Measurements from ENCODE around the gene NHSL1.

NHSL1 gene

DNA sequence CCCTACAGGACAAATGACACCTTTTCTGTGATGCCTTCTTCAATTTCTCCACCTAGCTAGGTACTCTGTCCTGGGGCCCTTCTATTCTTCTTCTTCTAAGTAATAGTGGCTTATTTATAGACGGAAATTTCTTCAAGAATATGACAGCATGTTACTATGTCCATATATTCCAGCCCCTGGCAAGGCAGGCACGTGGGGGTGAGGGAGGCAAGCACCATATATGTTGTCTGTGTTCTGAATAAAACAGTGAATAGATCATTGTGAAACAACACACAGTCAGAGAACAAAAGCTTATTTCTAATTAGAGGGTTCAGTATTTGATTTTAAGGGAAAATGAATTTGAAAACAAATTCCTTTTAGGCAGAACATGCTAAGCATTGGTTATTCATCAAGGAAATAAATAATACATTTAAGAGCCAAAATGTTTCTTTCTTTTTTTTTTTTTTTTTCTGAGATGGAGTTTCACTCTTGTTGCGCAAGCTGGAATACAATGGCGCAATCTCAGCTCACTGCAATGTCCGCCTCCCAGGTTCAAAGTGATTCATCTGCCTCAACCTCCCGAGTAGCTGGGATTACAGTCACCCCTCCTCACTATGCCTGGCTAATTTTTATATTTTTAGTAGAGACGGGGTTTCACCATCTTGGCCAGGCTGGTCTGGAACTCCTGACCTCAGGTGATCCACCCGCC lies 89.1 kb downstream of the NHSL1 start:
- Histone ChIP-seq H3K27ac (ENCODE audit: poor library complexity, severe bottlenecking) (peak overlapping the region; percentile 72), H3K36me3 (ENCODE audit: low read depth) (peaks cover 74% of the 10 kb centered on the region), H3K9me3 (ENCODE audit: severe bottlenecking) (no peaks in the 10 kb centered on the region), H3K4me3 (ENCODE audit: severe bottlenecking) (no peak overlapping the region), H3K4me1 (ENCODE audit: insufficient read depth, poor library complexity, severe bottlenecking) (peaks cover 25% of the 10 kb centered on the region), H3K27me3 (ENCODE audit: insufficient read depth, poor library complexity, severe bottlenecking) (no peaks in the 10 kb centered on the region)
- DNase-seq (ENCODE audit: low spot score) (no peak), ATAC-seq (ENCODE audit: low read depth) (no peak)
- TF ChIP-seq, protein P1, sequence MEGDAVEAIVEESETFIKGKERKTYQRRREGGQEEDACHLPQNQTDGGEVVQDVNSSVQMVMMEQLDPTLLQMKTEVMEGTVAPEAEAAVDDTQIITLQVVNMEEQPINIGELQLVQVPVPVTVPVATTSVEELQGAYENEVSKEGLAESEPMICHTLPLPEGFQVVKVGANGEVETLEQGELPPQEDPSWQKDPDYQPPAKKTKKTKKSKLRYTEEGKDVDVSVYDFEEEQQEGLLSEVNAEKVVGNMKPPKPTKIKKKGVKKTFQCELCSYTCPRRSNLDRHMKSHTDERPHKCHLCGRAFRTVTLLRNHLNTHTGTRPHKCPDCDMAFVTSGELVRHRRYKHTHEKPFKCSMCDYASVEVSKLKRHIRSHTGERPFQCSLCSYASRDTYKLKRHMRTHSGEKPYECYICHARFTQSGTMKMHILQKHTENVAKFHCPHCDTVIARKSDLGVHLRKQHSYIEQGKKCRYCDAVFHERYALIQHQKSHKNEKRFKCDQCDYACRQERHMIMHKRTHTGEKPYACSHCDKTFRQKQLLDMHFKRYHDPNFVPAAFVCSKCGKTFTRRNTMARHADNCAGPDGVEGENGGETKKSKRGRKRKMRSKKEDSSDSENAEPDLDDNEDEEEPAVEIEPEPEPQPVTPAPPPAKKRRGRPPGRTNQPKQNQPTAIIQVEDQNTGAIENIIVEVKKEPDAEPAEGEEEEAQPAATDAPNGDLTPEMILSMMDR (IDR thresholded peaks at IDR 0.05; ENCODE audit: poor library complexity, severe bottlenecking) = no peak

DNA sequence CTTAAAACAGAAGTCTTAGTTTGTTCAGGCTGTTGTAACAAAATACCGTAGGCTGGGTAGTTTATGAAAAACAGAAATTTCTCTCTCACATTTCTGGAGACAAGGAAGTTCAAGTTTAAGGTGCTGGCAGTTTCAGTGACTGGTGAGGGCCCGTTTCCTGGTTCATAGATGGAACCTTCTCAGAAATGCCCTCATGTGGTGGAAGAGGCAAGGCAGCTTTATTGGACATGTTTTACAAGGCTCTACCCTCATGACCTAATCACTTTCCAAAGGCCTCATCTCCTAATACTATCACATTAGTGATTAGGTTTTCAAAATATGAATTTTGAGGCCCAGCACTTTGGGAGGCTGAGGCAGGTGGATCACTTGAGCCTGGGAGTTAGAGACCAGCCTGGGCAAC lies 92.9 kb downstream of the NHSL1 start:
- Histone ChIP-seq H3K9me3 (ENCODE audit: severe bottlenecking) (no peaks in the 10 kb centered on the region), H3K4me1 (ENCODE audit: insufficient read depth, poor library complexity, severe bottlenecking) (peaks cover 22% of the 10 kb centered on the region), H3K27me3 (ENCODE audit: insufficient read depth, poor library complexity, severe bottlenecking) (no peaks in the 10 kb centered on the region), H3K36me3 (ENCODE audit: low read depth) (peaks cover 49% of the 10 kb centered on the region), H3K27ac (ENCODE audit: poor library complexity, severe bottlenecking) (no peak overlapping the region), H3K4me3 (ENCODE audit: severe bottlenecking) (no peak overlapping the region)
- TF ChIP-seq, protein P1 (IDR thresholded peaks at IDR 0.05; ENCODE audit: poor library complexity, severe bottlenecking) = peak; percentile 18
- ATAC-seq (ENCODE audit: low read depth) = no peak
- DNase-seq (ENCODE audit: low spot score) = no peak

DNA sequence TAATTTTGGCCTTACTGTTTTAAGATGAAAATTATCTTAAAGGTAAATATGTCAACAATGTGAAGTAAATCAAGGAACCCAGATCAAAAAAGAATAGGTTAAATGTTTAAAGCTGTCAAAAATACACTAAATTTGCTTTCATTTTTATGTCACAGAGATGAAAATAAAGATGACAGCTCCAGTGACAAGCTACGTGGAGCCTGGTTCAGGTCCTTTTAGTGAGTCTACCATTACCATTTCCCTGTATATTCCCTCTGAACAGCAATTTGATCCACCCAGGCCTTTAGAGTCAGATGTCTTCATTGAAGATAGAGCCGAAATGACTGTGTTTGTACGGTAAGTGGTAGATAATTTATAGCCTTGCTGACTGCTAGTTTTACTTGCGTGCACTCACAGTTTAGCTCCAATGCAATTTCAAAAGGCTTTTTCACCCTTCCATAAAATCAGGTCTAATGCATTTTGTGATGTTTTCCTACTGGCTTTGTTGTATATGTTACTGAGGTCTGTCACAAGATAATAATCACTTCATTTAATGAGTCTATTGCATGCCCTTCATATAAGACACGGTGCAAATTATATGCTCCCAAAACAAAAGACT lies 93.4 kb downstream of the NHSL1 start:
- Histone ChIP-seq H3K36me3 (ENCODE audit: low read depth) (peaks cover 46% of the 10 kb centered on the region), H3K27me3 (ENCODE audit: insufficient read depth, poor library complexity, severe bottlenecking) (no peaks in the 10 kb centered on the region), H3K27ac (ENCODE audit: poor library complexity, severe bottlenecking) (no peak overlapping the region), H3K4me1 (ENCODE audit: insufficient read depth, poor library complexity, severe bottlenecking) (peaks cover 17% of the 10 kb centered on the region), H3K4me3 (ENCODE audit: severe bottlenecking) (no peak overlapping the region), H3K9me3 (ENCODE audit: severe bottlenecking) (no peaks in the 10 kb centered on the region)
- TF ChIP-seq, protein P1 (IDR thresholded peaks at IDR 0.05; ENCODE audit: poor library complexity, severe bottlenecking) = no peak
- DNase-seq (ENCODE audit: low spot score) (no peak), ATAC-seq (ENCODE audit: low read depth) (no peak)

DNA sequence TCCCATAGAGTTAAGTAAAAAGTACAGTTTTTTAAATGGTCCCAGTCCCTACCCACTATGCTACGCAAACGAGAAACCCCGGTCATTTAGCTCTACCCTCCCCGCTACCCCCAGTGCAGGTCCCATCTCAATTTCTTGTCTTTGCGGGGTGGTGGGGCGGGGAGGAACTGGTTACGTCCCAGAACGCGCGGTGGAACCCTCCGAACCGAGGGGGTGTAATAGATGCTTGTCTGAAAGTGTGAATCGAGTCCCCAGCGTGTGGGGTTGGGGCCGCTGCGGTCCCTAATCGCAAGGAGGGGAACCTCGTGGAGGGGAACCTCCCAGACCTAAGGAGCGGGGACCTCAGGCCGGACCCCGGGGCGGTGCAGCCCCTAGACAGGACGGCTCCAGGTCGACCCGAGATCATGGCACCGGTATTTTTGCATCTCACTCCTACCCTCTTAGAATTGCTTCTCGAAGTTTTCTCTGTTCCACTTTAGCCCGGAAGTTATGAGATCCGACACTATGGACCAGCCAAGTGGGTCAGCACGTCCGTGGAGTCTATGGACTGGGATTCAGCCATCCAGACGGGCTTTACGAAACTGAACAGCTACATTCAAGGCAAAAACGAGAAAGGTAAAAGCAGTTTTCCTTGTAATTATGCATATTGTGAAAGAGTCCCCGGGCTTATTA lies 94.5 kb downstream of the NHSL1 start:
- Histone ChIP-seq H3K4me3 (ENCODE audit: severe bottlenecking) (peak overlapping the region; percentile 64), H3K27ac (ENCODE audit: poor library complexity, severe bottlenecking) (peak overlapping the region; percentile 59), H3K4me1 (ENCODE audit: insufficient read depth, poor library complexity, severe bottlenecking) (peaks cover 6% of the 10 kb centered on the region), H3K27me3 (ENCODE audit: insufficient read depth, poor library complexity, severe bottlenecking) (no peaks in the 10 kb centered on the region), H3K36me3 (ENCODE audit: low read depth) (peaks cover 38% of the 10 kb centered on the region), H3K9me3 (ENCODE audit: severe bottlenecking) (no peaks in the 10 kb centered on the region)
- TF ChIP-seq, protein P1 (IDR thresholded peaks at IDR 0.05; ENCODE audit: poor library complexity, severe bottlenecking) = no peak
- ATAC-seq (ENCODE audit: low read depth) (peak; percentile 3; the same call in 1 of the 3 replicates), DNase-seq (ENCODE audit: low spot score) (no peak)
